GM12874 (cell line): ENCODE results near the gene POU2AF1.

Source experiments
- TF ChIP-seq, protein P1 (sequence below): IDR thresholded peaks from 2 replicates; pipeline ENCODE4 v1.5.1; 2011; ENCODE audit warnings: low read depth, mild to moderate bottlenecking, control low read depth, low read length, moderate library complexity; ENCODE audit not compliant: insufficient read depth

Gene POU2AF1

DNA sequence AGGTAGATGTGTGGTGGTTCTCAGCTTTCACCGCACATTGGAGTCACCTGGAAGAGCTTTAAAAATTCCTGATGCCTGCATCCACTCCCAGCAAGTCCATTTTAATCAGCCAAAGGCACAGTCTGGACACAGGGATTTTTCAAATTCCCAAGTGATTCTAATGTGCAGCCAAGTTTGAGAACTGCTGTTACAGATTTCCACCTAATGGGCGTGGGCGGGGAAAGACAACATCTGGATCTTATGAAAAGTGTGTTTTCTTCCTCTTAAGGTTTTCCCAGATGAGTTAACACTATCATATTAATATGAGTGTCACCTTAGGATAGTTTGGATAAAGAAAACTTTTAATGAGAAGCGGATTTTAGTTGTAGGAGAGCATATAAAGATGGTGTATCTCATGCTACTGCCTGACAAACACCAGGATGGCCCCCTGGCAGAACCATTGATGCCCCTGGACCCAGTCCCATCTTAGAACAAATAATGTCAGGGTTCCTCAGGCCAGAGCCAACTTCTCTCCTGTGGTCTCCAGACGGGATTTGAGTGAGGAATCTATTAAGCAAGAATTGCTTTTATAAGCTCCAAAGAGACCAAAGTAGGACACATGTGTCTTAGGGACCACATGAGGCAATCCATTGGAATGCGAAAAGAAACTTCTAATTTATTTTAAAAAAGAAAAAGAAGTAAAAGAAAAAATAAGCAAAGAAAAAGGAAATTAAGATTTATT, 31.9 kb downstream of the POU2AF1 start:
- TF ChIP-seq, protein P1, sequence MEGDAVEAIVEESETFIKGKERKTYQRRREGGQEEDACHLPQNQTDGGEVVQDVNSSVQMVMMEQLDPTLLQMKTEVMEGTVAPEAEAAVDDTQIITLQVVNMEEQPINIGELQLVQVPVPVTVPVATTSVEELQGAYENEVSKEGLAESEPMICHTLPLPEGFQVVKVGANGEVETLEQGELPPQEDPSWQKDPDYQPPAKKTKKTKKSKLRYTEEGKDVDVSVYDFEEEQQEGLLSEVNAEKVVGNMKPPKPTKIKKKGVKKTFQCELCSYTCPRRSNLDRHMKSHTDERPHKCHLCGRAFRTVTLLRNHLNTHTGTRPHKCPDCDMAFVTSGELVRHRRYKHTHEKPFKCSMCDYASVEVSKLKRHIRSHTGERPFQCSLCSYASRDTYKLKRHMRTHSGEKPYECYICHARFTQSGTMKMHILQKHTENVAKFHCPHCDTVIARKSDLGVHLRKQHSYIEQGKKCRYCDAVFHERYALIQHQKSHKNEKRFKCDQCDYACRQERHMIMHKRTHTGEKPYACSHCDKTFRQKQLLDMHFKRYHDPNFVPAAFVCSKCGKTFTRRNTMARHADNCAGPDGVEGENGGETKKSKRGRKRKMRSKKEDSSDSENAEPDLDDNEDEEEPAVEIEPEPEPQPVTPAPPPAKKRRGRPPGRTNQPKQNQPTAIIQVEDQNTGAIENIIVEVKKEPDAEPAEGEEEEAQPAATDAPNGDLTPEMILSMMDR = no peak

GRCh38 chr11:111344032-111344431, 35.0 kb downstream of the POU2AF1 start:
- TF ChIP-seq, protein P1 = no peak

DNA sequence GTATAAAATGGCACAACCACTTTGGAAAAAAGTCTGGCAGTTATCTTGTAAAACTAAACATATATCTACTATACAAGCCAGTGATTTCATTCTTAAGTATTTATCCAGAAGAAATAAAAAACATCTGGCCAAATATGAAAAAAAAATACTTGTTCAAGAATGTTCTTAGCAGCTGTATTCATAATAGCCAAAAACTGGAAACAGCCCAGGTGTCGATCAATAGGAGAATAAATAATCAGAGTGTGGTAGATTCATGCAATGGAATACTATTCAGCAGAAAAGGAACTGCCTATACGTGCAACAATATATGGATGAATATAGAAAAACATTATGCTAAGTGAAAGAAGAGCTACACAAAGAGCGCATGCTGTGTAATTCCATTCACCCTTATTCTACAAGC, 36.7 kb downstream of the POU2AF1 start:
- TF ChIP-seq, protein P1 = no peak

DNA sequence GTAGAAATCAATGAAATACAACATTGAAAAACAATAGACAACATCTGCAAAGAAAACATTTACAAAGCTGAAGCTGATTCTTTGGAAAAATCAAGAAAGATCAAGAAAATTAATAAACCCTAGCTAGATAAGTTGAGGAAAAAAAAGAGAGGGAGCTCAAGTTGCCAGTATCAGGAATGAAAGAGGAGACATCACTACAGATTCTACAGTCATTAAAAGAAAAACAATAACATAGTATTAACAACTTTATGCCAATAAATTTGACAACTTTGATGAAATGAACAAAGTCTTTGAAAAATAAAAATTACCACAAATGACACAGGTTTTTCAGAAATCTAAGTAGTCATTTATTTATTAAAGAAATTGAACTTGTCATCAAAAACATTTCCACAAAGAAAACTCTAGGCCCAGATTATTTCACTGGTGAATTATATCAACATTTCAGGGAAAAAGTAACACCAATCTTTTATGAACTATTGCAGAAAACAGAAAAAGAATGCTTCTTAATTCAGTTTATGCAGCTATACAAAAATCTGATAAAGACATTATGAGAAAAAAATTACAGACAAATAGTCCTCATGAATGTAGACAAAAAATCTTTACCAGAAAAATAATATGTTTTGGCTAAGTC, 39.2 kb downstream of the POU2AF1 start:
- TF ChIP-seq, protein P1 = no peak

DNA sequence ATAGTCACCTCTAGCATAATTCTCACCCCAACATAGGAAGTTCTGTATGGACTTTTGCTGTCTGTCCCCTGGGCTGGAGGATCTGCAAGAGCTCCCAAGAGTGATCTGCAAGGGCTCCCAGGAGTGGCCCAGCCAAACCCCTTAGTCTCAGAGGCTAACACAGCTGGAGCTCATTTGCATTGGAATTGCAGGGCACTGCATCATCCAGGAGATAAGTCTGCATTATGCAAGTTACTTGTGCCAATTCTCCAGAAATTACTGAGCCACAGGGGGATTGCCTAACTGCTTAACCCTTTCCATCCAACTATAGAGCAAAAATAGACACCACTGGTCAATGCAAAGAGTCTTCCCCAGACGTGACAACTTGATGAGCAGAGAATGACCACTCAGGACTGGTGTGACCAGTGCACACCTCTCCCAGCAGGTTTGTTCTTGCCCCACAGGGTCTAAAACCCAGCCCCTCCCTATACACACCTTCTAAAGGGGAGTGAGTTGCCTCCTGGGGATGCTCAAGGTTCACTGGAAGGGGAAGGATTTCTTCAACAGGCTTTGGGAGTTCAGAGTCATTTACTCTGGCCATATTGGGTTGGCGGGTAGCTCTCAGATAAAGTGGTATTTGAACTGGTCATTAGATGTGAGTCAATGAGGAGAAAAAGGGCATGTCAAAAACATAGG, 42.4 kb downstream of the POU2AF1 start:
- TF ChIP-seq, protein P1 = no peak

DNA sequence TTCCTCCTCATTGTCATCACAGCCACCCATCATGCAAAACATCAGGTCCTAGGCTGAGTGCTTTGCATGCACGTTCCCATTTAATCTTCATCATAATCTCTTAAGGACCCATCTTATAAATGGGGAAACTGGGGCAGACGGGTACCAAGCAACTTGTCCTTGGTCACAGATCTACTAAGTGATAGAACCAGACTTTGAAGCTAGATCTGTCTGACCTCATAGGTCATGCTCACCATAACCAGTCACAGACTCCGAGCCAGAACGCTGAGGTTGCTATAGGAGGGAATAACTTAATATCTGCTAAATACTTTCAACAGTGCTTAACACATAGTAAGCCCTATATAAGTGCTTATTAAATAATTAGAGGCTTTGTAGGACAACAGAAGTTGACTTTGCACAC, 43.0 kb downstream of the POU2AF1 start:
- TF ChIP-seq, protein P1 = no peak

GRCh38 chr11:111335549-111335948, 43.5 kb downstream of the POU2AF1 start:
- TF ChIP-seq, protein P1 = no peak
